ENCODE results near the gene TRAF2. TPM values are rescaled to one million over a fixed set of nuclear protein-coding genes. Genes with fewer than 3 reads are reported as not detected.
"Not testable (repeated sequence)": the region's sequence is repeated elsewhere in the genome, so short reads cannot be mapped to it uniquely, and the experiment has no call there.

TRAF2 gene
- total and polyA plus RNA-seq, 2 donors from 2014 or later, result 11.4 to 16.9 TPM

GRCh38 chr9:136867917-136868316 lies 18.4 kb upstream of the TRAF2 start:
- FAIRE-seq (no peak), DNase-seq (peak in 1 of 5 donors; percentile 55)
- H3K4me3 ChIP-seq (ENCODE audit: low read length in 3 of 3), result no peak overlapping the region
- H3K4me1 ChIP-seq (ENCODE audit: control insufficient read depth in 2 of 3, insufficient read depth in 2 of 3, low read depth in 1 of 3, low read length in 3 of 3), result peaks cover 0 to 14% (median 12%) of the 10 kb centered on the region in 3 donors
- H3K36me3 ChIP-seq (ENCODE audit: control insufficient read depth in 2 of 3, insufficient read depth in 3 of 3, low read length in 3 of 3), result peaks cover 0 to 12% (median 8%) of the 10 kb centered on the region in 3 donors
- intact Hi-C loops (cut with DNase I), result no loop called here
- TF ChIP-seq CTCF (IDR thresholded peaks at IDR 0.05; ENCODE audit: borderline replicate concordance, extremely low read depth, insufficient read depth), result no peak
- no peaks in the 10 kb centered on the region for H3K9me3 ChIP-seq (ENCODE audit: control insufficient read depth in 2 of 3, insufficient read depth in 1 of 3, low read length in 3 of 3)
- no peak overlapping the region for H3K27ac ChIP-seq (ENCODE audit: low read depth in 2 of 2, low read length in 2 of 2)
- no peak overlapping the region for H3K9ac ChIP-seq (ENCODE audit: low read length in 3 of 3)
- H3K27me3 ChIP-seq (ENCODE audit: control insufficient read depth, insufficient read depth, low read length), result no peaks in the 10 kb centered on the region

GRCh38 chr9:136868644-136869043 lies 17.7 kb upstream of the TRAF2 start:
- Histone ChIP-seq H3K36me3 (ENCODE audit: control insufficient read depth in 2 of 3, insufficient read depth in 3 of 3, low read length in 3 of 3) (peaks cover 0 to 5% (median 2%) of the 10 kb centered on the region in 3 donors), H3K9ac (ENCODE audit: low read length in 3 of 3) (no peak overlapping the region), H3K27me3 (ENCODE audit: control insufficient read depth, insufficient read depth, low read length) (no peaks in the 10 kb centered on the region), H3K4me3 (ENCODE audit: low read length in 3 of 3) (no peak overlapping the region), H3K9me3 (ENCODE audit: control insufficient read depth in 2 of 3, insufficient read depth in 1 of 3, low read length in 3 of 3) (no peaks in the 10 kb centered on the region), H3K27ac (ENCODE audit: low read depth in 2 of 2, low read length in 2 of 2) (no peak overlapping the region), H3K4me1 (ENCODE audit: control insufficient read depth in 2 of 3, insufficient read depth in 2 of 3, low read depth in 1 of 3, low read length in 3 of 3) (peaks cover 0 to 12% (median 11%) of the 10 kb centered on the region in 3 donors)
- intact Hi-C loops (cut with DNase I), result no loop called here
- no peak for TF ChIP-seq CTCF (IDR thresholded peaks at IDR 0.05; ENCODE audit: borderline replicate concordance, extremely low read depth, insufficient read depth)
- FAIRE-seq (no peak), DNase-seq (peak in 1 of 5 donors; percentile 67)

GRCh38 chr9:136869611-136870010 lies 16.7 kb upstream of the TRAF2 start:
- H3K27me3 ChIP-seq (ENCODE audit: control insufficient read depth, insufficient read depth, low read length); H3K9ac ChIP-seq (ENCODE audit: low read length in 3 of 3); H3K27ac ChIP-seq (ENCODE audit: low read depth in 2 of 2, low read length in 2 of 2); FAIRE-seq; intact Hi-C loops (cut with DNase I); H3K9me3 ChIP-seq (ENCODE audit: control insufficient read depth in 2 of 3, insufficient read depth in 1 of 3, low read length in 3 of 3); H3K4me1 ChIP-seq (ENCODE audit: control insufficient read depth in 2 of 3, insufficient read depth in 2 of 3, low read depth in 1 of 3, low read length in 3 of 3); H3K4me3 ChIP-seq (ENCODE audit: low read length in 3 of 3); H3K36me3 ChIP-seq (ENCODE audit: control insufficient read depth in 2 of 3, insufficient read depth in 3 of 3, low read length in 3 of 3); DNase-seq: not testable (repeated sequence)

GRCh38 chr9:136875155-136875554 lies 11.2 kb upstream of the TRAF2 start:
- Histone ChIP-seq H3K27ac (ENCODE audit: low read depth in 2 of 2, low read length in 2 of 2) (no peak overlapping the region), H3K9ac (ENCODE audit: low read length in 3 of 3) (no peak overlapping the region), H3K9me3 (ENCODE audit: control insufficient read depth in 2 of 3, insufficient read depth in 1 of 3, low read length in 3 of 3) (no peaks in the 10 kb centered on the region), H3K4me1 (ENCODE audit: control insufficient read depth in 2 of 3, insufficient read depth in 2 of 3, low read depth in 1 of 3, low read length in 3 of 3) (no peaks in the 10 kb centered on the region), H3K27me3 (ENCODE audit: control insufficient read depth, insufficient read depth, low read length) (no peaks in the 10 kb centered on the region), H3K4me3 (ENCODE audit: low read length in 3 of 3) (no peak overlapping the region), H3K36me3 (ENCODE audit: control insufficient read depth in 2 of 3, insufficient read depth in 3 of 3, low read length in 3 of 3) (no peaks in the 10 kb centered on the region)
- intact Hi-C loops (cut with DNase I), result no loop called here
- DNase-seq (no peak), FAIRE-seq (no peak)
- no peak for TF ChIP-seq CTCF (IDR thresholded peaks at IDR 0.05; ENCODE audit: borderline replicate concordance, extremely low read depth, insufficient read depth)

Measured in kidney (tissue), 14 donors.